HepG2 (cell line): ENCODE measurements around the gene ATRN. TPM values are rescaled to one million over a fixed set of nuclear protein-coding genes. Genes with fewer than 3 reads are reported as not detected.

Source experiments
- FOXA3 ChIP-seq: IDR thresholded peaks from 2 replicates; pipeline ENCODE4 v1.6.1; 2016; ENCODE audit warnings: missing genetic modification reagents, missing compliant biosample characterization
- FOXK1 ChIP-seq: sonication (generic); formaldehyde crosslinking; IDR thresholded peaks from 2 replicates; pipeline ENCODE4 v1.4.0; 2020; ENCODE audit warnings: low read depth, missing genetic modification reagents, borderline replicate concordance
- KMT2A ChIP-seq: sonication (generic); formaldehyde crosslinking; IDR thresholded peaks from 2 replicates; pipeline ENCODE4 v1.4.0; 2020; ENCODE audit warnings: missing genetic modification reagents
- NFE2L2 ChIP-seq: fragments of 150-350 bp; IDR thresholded peaks from 2 replicates; pipeline ENCODE4 v1.6.1; 2014; ENCODE audit warnings: low read length
- RFX3 ChIP-seq: IDR thresholded peaks from 2 replicates; pipeline ENCODE4 v1.6.1; 2016; ENCODE audit warnings: missing biosample characterization, missing genetic modification reagents
- SAFB2 ChIP-seq: sonication (generic); formaldehyde crosslinking; IDR thresholded peaks from 2 replicates; pipeline ENCODE4 v1.5.1; 2020; ENCODE audit warnings: missing genetic modification reagents, low read depth, mild to moderate bottlenecking, borderline replicate concordance
- ZNF143 ChIP-seq: sonication (generic); formaldehyde crosslinking; IDR thresholded peaks from 2 replicates; pipeline ENCODE4 v1.4.0; 2020; ENCODE audit warnings: missing genetic modification reagents
- ZNF253 ChIP-seq: sonication (generic); formaldehyde crosslinking; IDR thresholded peaks from 2 replicates; pipeline ENCODE4 v1.8.0; 2022; ENCODE audit warnings: mild to moderate bottlenecking, missing genetic modification reagents, borderline replicate concordance
- ZNF546 ChIP-seq: sonication (generic); formaldehyde crosslinking; conservative IDR thresholded peaks from 2 replicates; pipeline ENCODE4 v1.8.1; 2023; ENCODE audit warnings: mild to moderate bottlenecking, missing genetic modification reagents
- ZNF773 ChIP-seq: sonication (generic); formaldehyde crosslinking; IDR thresholded peaks from 2 replicates; pipeline ENCODE4 v1.4.0; 2020; ENCODE audit warnings: missing genetic modification reagents, borderline replicate concordance
- ZNF816 ChIP-seq: sonication (generic); formaldehyde crosslinking; IDR thresholded peaks from 2 replicates; pipeline ENCODE4 v1.8.0; 2022; ENCODE audit warnings: missing genetic modification reagents, mild to moderate bottlenecking, borderline replicate concordance
- polyA plus RNA-seq, 8 experiments: library from polyadenylated mRNA; depleted of rRNA in 3 of 8; stranded (reverse) in 7 of 8; unstranded in 1 of 8; fragments of >200 nt; fragmentation: Illumina TruSeq in 4 of 8; extraction: Trizol in 4 of 8; gene quantifications; 2 replicates each; pipeline versions ENCODE4 v1.2.1 to v1.2.3, GENCODE V29; 2011 to 2016; ENCODE audit warnings: low read depth in 4 of 8, missing spikeins in 1 of 8, mixed read lengths in 1 of 8; ENCODE audit not compliant: insufficient read depth in 1 of 8
- total RNA-seq, 5 experiments: library from RNA; depleted of rRNA; stranded (reverse); fragments of >200 nt; fragmentation: Illumina TruSeq; extraction: Trizol; gene quantifications; 2 replicates each; pipeline ENCODE4 v1.2.3, GENCODE V29; 2016; ENCODE audit warnings: low read depth in 1 of 5
- TF ChIP-seq, protein P1 (sequence below): sonication (generic); formaldehyde crosslinking; IDR thresholded peaks from 2 replicates; pipeline ENCODE4 v1.5.0; 2020; ENCODE audit warnings: missing genetic modification reagents
- TF ChIP-seq, protein P2 (sequence below): sonication (generic); formaldehyde crosslinking; IDR thresholded peaks from 2 replicates; pipeline ENCODE4 v1.4.0; 2020; ENCODE audit warnings: missing genetic modification reagents
- TF ChIP-seq, protein P3 (sequence below), 2 experiments: sonication (generic) in 1 of 2; formaldehyde crosslinking in 1 of 2; IDR thresholded peaks; 2 replicates each; pipeline versions ENCODE4 v1.4.0 to v1.6.1; 2016 to 2020; ENCODE audit warnings: borderline replicate concordance in 1 of 2, low read depth in 1 of 2, mild to moderate bottlenecking in 1 of 2, missing genetic modification reagents in 1 of 2
- TF ChIP-seq, protein P4 (sequence below): sonication (generic); formaldehyde crosslinking; IDR thresholded peaks from 2 replicates; pipeline ENCODE4 v1.4.0; 2020; ENCODE audit warnings: missing genetic modification reagents, borderline replicate concordance

Gene ATRN
- total and polyA plus RNA-seq, 2 of the 13 experiments (the other 11 are each of a cell fraction or from before 2014, with no cell fraction given): 44.2 to 81.1 TPM

DNA sequence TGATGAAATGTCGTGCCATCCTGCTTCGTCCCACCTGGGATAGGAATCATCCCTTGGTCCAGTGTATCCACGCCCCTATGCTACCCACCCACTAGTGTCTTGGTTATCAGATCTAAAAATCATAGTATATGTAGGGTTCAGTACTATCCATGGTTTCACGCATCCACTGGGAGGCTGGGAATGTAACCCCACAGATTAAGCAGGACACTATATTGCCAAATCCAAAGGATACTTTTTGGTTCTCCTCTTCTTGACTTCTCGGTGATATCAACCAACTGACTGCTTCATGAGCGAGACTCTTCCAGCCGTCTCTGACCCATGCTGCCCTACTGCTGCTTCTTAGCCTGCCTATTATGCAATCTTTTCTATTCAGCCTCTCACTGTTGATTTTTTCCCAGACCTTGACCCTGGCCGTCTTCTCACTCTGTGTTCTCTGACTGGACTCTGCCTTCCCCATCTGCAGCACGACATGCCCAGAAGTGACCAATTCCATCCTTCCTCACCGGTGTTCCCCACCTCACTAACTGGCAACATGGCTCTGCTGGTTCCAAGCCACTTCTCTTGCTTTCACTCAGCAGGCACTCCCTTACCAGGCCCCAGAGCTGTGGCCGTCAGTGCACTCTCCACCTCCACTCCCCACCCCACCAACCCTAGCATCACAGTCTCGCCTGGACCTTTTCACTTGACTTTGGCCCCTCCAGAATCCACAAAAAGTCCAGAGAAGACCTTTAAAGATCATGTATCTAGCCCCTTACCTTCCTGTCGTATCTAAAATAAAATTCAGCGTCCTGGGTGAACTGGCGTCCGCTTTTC, 157.9 kb downstream of the ATRN start (continued):
- TF ChIP-seq RFX3 (CRISPR knock-in tag): no peak
- TF ChIP-seq, protein P1, sequence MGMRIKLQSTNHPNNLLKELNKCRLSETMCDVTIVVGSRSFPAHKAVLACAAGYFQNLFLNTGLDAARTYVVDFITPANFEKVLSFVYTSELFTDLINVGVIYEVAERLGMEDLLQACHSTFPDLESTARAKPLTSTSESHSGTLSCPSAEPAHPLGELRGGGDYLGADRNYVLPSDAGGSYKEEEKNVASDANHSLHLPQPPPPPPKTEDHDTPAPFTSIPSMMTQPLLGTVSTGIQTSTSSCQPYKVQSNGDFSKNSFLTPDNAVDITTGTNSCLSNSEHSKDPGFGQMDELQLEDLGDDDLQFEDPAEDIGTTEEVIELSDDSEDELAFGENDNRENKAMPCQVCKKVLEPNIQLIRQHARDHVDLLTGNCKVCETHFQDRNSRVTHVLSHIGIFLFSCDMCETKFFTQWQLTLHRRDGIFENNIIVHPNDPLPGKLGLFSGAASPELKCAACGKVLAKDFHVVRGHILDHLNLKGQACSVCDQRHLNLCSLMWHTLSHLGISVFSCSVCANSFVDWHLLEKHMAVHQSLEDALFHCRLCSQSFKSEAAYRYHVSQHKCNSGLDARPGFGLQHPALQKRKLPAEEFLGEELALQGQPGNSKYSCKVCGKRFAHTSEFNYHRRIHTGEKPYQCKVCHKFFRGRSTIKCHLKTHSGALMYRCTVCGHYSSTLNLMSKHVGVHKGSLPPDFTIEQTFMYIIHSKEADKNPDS (CRISPR knock-in tag): peak; percentile 57; the same call in 1 of the 2 replicates
- TF ChIP-seq SAFB2 (CRISPR knock-in tag): peak; percentile 55; the same call in 1 of the 2 replicates
- no peak for TF ChIP-seq NFE2L2
- TF ChIP-seq FOXA3 (CRISPR knock-in tag): peak; percentile 95
- peak; percentile 82; the same call in 1 of the 2 replicates for TF ChIP-seq ZNF816 (CRISPR knock-in tag)
- TF ChIP-seq ZNF773 (CRISPR knock-in tag): no peak
- peak; percentile 87; the same call in 1 of the 2 replicates for TF ChIP-seq FOXK1 (CRISPR knock-in tag)
- TF ChIP-seq, protein P2, sequence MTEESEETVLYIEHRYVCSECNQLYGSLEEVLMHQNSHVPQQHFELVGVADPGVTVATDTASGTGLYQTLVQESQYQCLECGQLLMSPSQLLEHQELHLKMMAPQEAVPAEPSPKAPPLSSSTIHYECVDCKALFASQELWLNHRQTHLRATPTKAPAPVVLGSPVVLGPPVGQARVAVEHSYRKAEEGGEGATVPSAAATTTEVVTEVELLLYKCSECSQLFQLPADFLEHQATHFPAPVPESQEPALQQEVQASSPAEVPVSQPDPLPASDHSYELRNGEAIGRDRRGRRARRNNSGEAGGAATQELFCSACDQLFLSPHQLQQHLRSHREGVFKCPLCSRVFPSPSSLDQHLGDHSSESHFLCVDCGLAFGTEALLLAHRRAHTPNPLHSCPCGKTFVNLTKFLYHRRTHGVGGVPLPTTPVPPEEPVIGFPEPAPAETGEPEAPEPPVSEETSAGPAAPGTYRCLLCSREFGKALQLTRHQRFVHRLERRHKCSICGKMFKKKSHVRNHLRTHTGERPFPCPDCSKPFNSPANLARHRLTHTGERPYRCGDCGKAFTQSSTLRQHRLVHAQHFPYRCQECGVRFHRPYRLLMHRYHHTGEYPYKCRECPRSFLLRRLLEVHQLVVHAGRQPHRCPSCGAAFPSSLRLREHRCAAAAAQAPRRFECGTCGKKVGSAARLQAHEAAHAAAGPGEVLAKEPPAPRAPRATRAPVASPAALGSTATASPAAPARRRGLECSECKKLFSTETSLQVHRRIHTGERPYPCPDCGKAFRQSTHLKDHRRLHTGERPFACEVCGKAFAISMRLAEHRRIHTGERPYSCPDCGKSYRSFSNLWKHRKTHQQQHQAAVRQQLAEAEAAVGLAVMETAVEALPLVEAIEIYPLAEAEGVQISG (CRISPR knock-in tag): peak; percentile 76; the same call in 1 of the 2 replicates
- TF ChIP-seq, protein P3, sequence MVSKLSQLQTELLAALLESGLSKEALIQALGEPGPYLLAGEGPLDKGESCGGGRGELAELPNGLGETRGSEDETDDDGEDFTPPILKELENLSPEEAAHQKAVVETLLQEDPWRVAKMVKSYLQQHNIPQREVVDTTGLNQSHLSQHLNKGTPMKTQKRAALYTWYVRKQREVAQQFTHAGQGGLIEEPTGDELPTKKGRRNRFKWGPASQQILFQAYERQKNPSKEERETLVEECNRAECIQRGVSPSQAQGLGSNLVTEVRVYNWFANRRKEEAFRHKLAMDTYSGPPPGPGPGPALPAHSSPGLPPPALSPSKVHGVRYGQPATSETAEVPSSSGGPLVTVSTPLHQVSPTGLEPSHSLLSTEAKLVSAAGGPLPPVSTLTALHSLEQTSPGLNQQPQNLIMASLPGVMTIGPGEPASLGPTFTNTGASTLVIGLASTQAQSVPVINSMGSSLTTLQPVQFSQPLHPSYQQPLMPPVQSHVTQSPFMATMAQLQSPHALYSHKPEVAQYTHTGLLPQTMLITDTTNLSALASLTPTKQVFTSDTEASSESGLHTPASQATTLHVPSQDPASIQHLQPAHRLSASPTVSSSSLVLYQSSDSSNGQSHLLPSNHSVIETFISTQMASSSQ (IDR thresholded peaks at IDR 0.05; ENCODE audit: low read depth): no peak
- TF ChIP-seq, protein P3 (CRISPR knock-in tag; IDR thresholded peaks at IDR 0.05; ENCODE audit: borderline replicate concordance): no peak; the same call in 1 of the 2 replicates
- TF ChIP-seq KMT2A (CRISPR knock-in tag): peak; percentile 39; the same call in 1 of the 2 replicates
- peak; percentile 61; the same call in 1 of the 2 replicates for TF ChIP-seq ZNF143 (CRISPR knock-in tag)
- TF ChIP-seq, protein P4, sequence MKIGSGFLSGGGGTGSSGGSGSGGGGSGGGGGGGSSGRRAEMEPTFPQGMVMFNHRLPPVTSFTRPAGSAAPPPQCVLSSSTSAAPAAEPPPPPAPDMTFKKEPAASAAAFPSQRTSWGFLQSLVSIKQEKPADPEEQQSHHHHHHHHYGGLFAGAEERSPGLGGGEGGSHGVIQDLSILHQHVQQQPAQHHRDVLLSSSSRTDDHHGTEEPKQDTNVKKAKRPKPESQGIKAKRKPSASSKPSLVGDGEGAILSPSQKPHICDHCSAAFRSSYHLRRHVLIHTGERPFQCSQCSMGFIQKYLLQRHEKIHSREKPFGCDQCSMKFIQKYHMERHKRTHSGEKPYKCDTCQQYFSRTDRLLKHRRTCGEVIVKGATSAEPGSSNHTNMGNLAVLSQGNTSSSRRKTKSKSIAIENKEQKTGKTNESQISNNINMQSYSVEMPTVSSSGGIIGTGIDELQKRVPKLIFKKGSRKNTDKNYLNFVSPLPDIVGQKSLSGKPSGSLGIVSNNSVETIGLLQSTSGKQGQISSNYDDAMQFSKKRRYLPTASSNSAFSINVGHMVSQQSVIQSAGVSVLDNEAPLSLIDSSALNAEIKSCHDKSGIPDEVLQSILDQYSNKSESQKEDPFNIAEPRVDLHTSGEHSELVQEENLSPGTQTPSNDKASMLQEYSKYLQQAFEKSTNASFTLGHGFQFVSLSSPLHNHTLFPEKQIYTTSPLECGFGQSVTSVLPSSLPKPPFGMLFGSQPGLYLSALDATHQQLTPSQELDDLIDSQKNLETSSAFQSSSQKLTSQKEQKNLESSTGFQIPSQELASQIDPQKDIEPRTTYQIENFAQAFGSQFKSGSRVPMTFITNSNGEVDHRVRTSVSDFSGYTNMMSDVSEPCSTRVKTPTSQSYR: peak; percentile 15; the same call in 1 of the 2 replicates
- TF ChIP-seq ZNF253 (CRISPR knock-in tag): no peak
- 0 out of 2 replicates have a peak, but pooled peaks have one; percentile 19 for TF ChIP-seq ZNF546 (CRISPR knock-in tag)
